ENCODE results near the gene BIN2.

Gene BIN2

DNA sequence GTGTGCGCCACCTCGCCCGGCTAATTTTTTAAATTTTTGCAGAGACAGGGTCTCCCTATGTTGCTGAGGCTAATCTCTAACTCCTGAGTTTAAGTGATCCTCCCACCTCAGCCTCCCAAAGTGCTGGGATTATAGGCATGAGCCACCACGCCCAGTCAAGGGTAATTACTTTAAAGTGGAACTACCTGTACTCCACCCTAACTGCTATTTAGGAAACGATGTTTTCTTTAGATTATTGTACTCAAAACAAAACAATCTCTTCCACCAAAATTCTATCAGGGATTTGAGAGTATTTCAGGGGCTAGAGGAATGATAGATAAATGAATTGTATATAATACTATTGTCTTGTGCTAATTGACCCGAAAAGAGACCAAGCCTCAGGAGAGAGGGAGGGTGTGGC lies 9.6 kb upstream of the BIN2 start:
- TF ChIP-seq FOXK2 (IDR thresholded peaks at IDR 0.05) (no peak), SUZ12 (IDR thresholded peaks at IDR 0.05) (no peak), ZNF384 (IDR thresholded peaks at IDR 0.05) (no peak), ELF4 (IDR thresholded peaks at IDR 0.05) (no peak)
- no peak for DNase-seq (ENCODE audit: extremely low spot score)
- CTCF ChIA-PET: no interaction called here
- POLR2A ChIA-PET: no interaction called here

DNA sequence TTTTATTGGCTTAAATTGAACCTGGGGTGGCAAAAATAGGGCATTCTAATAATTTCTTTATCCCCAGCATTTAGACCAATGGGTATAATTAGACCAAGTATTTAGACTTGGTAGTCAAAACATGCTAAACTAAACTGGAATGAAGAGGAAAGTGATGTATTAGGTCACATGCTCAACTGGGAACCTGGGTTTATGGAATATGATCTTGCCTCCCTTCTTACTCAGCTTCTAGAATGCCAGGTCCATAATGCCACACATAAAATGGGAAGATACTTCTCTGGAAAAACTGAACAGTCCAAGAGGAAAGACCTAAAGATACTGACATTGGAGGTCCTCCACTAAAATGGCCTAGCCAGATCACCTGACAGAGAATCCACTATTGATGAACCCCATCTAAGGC lies 6.2 kb upstream of the BIN2 start:
- TF ChIP-seq CTBP1 (IDR thresholded peaks at IDR 0.05; ENCODE audit: borderline replicate concordance) (no peak), SUZ12 (IDR thresholded peaks at IDR 0.05) (no peak), ELF4 (IDR thresholded peaks at IDR 0.05) (no peak), TARDBP (IDR thresholded peaks at IDR 0.05) (no peak), ZNF384 (IDR thresholded peaks at IDR 0.05) (no peak), SP1 (IDR thresholded peaks at IDR 0.05) (no peak), ARNT (IDR thresholded peaks at IDR 0.05) (no peak), BHLHE40 (IDR thresholded peaks at IDR 0.05; ENCODE audit: borderline replicate concordance) (no peak), LEF1 (IDR thresholded peaks at IDR 0.05; ENCODE audit: borderline replicate concordance) (no peak), NFRKB (IDR thresholded peaks at IDR 0.05) (no peak), HDGF (IDR thresholded peaks at IDR 0.05; ENCODE audit: borderline replicate concordance) (no peak)
- TF ChIP-seq, protein P1, sequence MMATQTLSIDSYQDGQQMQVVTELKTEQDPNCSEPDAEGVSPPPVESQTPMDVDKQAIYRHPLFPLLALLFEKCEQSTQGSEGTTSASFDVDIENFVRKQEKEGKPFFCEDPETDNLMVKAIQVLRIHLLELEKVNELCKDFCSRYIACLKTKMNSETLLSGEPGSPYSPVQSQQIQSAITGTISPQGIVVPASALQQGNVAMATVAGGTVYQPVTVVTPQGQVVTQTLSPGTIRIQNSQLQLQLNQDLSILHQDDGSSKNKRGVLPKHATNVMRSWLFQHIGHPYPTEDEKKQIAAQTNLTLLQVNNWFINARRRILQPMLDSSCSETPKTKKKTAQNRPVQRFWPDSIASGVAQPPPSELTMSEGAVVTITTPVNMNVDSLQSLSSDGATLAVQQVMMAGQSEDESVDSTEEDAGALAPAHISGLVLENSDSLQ (IDR thresholded peaks at IDR 0.05): no peak
- DNase-seq (ENCODE audit: extremely low spot score): no peak
- CTCF ChIA-PET: interaction anchor here (0.6 to 1.6 kb wide), 2 partner anchors 11 to 77 kb away, joined by 3 to 4 read pairs; no protein-coding TSS in a partner anchor
- POLR2A ChIA-PET: no interaction called here

DNA sequence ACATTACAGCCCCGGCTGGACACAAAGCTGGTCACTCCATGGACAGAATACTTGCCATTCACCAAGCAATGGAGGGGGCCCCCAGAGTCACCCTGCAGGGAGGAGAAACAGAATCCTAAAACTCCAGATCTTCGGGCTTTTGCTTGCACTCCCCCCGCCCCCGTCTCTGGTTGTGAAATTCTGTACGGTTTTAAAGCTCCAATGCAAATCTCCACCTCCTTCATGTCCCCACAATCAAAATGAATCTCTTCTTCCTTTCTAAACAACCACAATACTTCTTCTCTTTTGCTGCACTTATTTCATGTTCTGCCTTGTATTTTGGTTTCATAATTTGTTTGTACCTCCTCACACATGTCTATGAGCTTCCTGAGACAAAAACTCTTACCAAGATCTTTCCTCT lies 5.8 kb upstream of the BIN2 start:
- CTCF ChIA-PET: interaction anchor here (1.6 kb wide), 1 partner anchor 11 kb away, joined by 3 read pairs; no protein-coding TSS in a partner anchor
- POLR2A ChIA-PET: no interaction called here
- TF ChIP-seq SUZ12 (IDR thresholded peaks at IDR 0.05) (no peak), HDGF (IDR thresholded peaks at IDR 0.05; ENCODE audit: borderline replicate concordance) (no peak), BHLHE40 (IDR thresholded peaks at IDR 0.05; ENCODE audit: borderline replicate concordance) (no peak), ZNF384 (IDR thresholded peaks at IDR 0.05) (no peak), L3MBTL2 (conservative IDR thresholded peaks at IDR 0.05) (no peak), ARNT (IDR thresholded peaks at IDR 0.05) (no peak), ELF4 (IDR thresholded peaks at IDR 0.05) (no peak), FOXA1 (IDR thresholded peaks at IDR 0.05) (no peak), FOXM1 (IDR thresholded peaks at IDR 0.05; ENCODE audit: borderline replicate concordance) (no peak), FOXK2 (IDR thresholded peaks at IDR 0.05) (no peak), NFRKB (IDR thresholded peaks at IDR 0.05) (no peak), CTBP1 (IDR thresholded peaks at IDR 0.05; ENCODE audit: borderline replicate concordance) (no peak)
- TF ChIP-seq, protein P1 (IDR thresholded peaks at IDR 0.05): no peak
- no peak for DNase-seq (ENCODE audit: extremely low spot score)

DNA sequence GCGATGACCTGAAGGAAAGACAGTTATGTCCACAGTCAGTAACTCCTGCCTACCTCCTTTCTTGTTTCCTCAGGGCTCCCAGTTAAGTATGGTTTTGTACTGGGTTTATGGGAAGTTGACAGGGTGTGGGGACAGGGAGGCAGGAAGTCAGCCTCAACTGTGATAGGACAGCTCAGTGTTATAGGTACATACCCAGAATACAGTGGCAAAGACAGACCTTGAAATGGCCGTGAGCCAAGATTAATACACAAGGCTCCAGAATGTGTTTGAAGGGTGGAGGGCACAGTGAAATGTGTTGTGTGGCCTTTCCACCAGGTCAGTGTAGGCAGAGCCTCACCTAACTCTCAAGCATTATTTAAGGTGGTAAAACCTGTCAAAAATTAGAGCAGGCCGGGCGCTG lies 4.6 kb upstream of the BIN2 start:
- TF ChIP-seq FOXK2 (IDR thresholded peaks at IDR 0.05): no peak
- no peak for TF ChIP-seq CTBP1 (IDR thresholded peaks at IDR 0.05; ENCODE audit: borderline replicate concordance)
- no peak for TF ChIP-seq ELF4 (IDR thresholded peaks at IDR 0.05)
- no peak for TF ChIP-seq LEF1 (IDR thresholded peaks at IDR 0.05; ENCODE audit: borderline replicate concordance)
- DNase-seq (ENCODE audit: extremely low spot score): no peak
- ChIA-PET POLR2A (no interaction called here), CTCF (no interaction called here)

DNA sequence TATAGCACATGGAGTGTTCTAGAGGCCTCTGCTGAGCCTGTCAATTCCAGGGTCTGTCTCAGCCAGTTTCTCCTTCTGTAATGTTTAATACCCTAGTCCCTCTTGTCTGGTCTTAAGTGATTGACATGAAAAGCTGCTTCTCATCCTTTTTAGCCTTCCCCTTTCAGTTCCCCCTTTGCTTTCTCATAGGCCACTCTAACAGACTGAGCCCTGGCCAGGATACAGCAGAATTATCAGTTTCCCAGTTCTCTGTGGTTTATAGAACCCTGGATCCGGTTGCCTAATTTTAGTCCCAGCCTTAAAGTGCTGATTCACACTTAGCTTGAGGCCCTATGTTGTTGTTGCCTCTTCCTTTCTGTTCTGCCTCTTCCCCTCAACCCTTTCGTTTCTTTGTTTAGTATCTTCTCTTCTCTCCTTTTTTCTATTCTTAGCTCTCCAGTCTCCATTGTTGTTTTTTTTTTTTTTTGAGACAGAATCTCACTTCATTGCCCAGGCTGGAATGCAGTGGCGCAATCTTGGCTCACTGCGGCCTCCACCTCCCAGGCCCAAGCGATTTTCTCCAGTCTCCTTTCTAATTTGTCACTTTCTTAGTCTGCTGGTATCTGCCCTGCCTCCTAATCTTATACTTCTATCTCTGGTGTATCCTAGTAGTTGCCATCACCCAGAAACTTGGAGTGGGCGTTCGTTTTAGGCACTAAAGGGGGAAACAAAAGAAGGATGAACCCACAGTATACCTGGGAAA lies 2.9 kb upstream of the BIN2 start:
- DNase-seq (ENCODE audit: extremely low spot score): no peak
- ChIA-PET CTCF (interaction anchor here (0.6 to 0.7 kb wide), 2 partner anchors 14 to 587 kb away, joined by 3 read pairs; no protein-coding TSS in a partner anchor), POLR2A (no interaction called here)
- TF ChIP-seq ARNT (IDR thresholded peaks at IDR 0.05) (no peak), NFRKB (IDR thresholded peaks at IDR 0.05) (no peak), FOXK2 (IDR thresholded peaks at IDR 0.05) (no peak), FOXA1 (IDR thresholded peaks at IDR 0.05) (no peak), L3MBTL2 (conservative IDR thresholded peaks at IDR 0.05) (no peak), CTBP1 (IDR thresholded peaks at IDR 0.05; ENCODE audit: borderline replicate concordance) (no peak), ELF4 (IDR thresholded peaks at IDR 0.05) (no peak), TARDBP (IDR thresholded peaks at IDR 0.05) (no peak), SP1 (IDR thresholded peaks at IDR 0.05) (no peak), FOXM1 (IDR thresholded peaks at IDR 0.05; ENCODE audit: borderline replicate concordance) (no peak), BHLHE40 (IDR thresholded peaks at IDR 0.05; ENCODE audit: borderline replicate concordance) (no peak), HDGF (IDR thresholded peaks at IDR 0.05; ENCODE audit: borderline replicate concordance) (no peak)
- TF ChIP-seq, protein P1 (IDR thresholded peaks at IDR 0.05): no peak

DNA sequence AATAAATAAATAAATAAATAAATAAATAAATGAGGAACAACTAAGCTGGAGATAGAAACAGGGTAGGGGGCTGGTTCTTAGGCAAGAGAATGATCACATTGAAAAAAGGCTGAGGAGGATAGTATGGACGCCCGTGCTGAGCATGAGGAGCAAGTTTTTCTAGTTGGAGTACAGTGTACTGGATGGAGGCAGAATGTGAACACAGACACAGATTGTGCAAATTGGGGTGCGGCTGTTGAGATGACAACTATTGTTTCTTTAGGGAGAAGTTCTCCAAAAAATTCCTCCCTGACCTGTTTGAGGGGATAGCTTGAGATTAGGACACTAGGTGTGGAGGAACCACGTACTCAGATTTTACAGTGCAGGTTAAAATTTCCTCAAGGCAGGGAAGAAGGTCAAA lies 979 bp upstream of the BIN2 start:
- POLR2A ChIA-PET: no interaction called here
- CTCF ChIA-PET: interaction anchor here (0.6 kb wide), 1 partner anchor 114 kb away, joined by 3 read pairs; no protein-coding TSS in a partner anchor
- no peak for TF ChIP-seq SUZ12 (IDR thresholded peaks at IDR 0.05)
- TF ChIP-seq SP1 (IDR thresholded peaks at IDR 0.05): no peak
- no peak for TF ChIP-seq NFRKB (IDR thresholded peaks at IDR 0.05)
- TF ChIP-seq HDGF (IDR thresholded peaks at IDR 0.05; ENCODE audit: borderline replicate concordance): no peak
- TF ChIP-seq TARDBP (IDR thresholded peaks at IDR 0.05): no peak
- no peak for TF ChIP-seq ARNT (IDR thresholded peaks at IDR 0.05)
- TF ChIP-seq FOXK2 (IDR thresholded peaks at IDR 0.05): no peak
- TF ChIP-seq FOXM1 (IDR thresholded peaks at IDR 0.05; ENCODE audit: borderline replicate concordance): no peak
- TF ChIP-seq CTBP1 (IDR thresholded peaks at IDR 0.05; ENCODE audit: borderline replicate concordance): no peak
- no peak for TF ChIP-seq L3MBTL2 (conservative IDR thresholded peaks at IDR 0.05)
- TF ChIP-seq BHLHE40 (IDR thresholded peaks at IDR 0.05; ENCODE audit: borderline replicate concordance): no peak
- TF ChIP-seq FOXA1 (IDR thresholded peaks at IDR 0.05): no peak
- no peak for TF ChIP-seq LEF1 (IDR thresholded peaks at IDR 0.05; ENCODE audit: borderline replicate concordance)
- TF ChIP-seq, protein P1 (IDR thresholded peaks at IDR 0.05): no peak
- TF ChIP-seq ZNF384 (IDR thresholded peaks at IDR 0.05): no peak
- TF ChIP-seq ELF4 (IDR thresholded peaks at IDR 0.05): no peak
- DNase-seq (ENCODE audit: extremely low spot score): no peak
